Fibroblast of the aortic adventitia (primary cell): ENCODE measurements around the gene PNPLA1. TPM values are rescaled to one million over a fixed set of nuclear protein-coding genes. Genes with fewer than 3 reads are reported as not detected.
A peak's percentile ranks its signal among the peaks of the same experiment; 100 is the strongest.

Experiments
- DNase-seq: peaks from one replicate; pipeline ENCODE4 v3.0.0-alpha.2; 2010; ENCODE audit warnings: low read depth
- H3K4me3 ChIP-seq: 2 replicates; pipeline ENCODE4 v1.5.1; 2011; ENCODE audit warnings: low read depth, mild to moderate bottlenecking, control low read depth, low read length, moderate library complexity
- CTCF ChIP-seq: IDR thresholded peaks from 2 replicates; pipeline ENCODE4 v1.5.1; 2011; ENCODE audit warnings: mild to moderate bottlenecking, low read length, control low read depth, inconsistent platforms; ENCODE audit not compliant: insufficient read depth
- total RNA-seq: library from RNA; depleted of rRNA; stranded (reverse); fragments of >200 nt; gene quantifications from 2 replicates; pipeline ENCODE4 v1.2.3, GENCODE V29; 2012; ENCODE audit warnings: low replicate concordance

PNPLA1 gene
- total RNA-seq, 1 donor, result 0.09 TPM

DNA sequence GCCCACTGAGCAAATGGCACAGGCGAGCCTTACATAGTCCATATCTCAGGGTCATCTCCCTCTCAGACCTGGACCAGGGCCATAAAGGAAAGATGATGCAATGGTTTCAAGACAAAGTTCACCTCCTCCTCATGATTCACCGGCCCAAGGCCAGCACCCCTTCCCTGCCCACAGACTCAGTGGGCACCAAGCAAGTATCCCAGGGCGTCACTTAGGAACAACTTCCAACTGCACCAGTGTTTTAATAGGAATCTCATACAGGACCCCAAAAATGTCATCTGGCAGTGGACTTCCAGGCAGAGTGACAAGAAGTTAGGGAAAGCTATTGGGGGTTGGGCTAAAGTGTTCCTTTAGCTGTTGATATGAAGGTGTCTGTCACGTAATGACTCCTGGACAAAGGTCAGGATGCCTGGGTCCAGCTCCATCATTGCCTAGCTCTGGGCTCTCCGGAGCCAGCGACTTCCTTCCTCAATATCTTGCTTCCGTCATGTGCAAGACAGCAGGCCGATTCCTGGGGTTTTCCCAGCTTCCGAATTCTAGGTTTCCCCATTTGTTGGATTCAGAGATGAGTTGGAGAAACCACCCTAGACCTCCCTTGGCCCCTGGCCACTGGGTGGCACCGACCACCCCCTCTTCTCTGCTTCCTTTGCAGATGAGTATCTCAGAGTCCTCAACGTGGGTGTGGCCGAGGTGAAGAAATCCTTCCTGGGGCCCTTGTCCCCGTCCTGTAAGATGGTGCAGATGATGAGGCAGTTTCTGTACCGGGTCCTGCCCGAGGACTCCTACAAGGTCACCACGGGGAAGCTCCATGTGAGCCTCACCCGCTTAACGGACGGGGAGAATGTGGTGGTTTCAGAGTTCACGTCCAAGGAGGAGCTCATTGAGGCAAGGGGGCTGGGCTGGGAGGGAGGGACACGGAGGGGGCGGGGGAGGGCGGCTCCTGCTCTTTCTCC is 21.1 kb downstream of the PNPLA1 start:
- no peak overlapping the region for H3K4me3 ChIP-seq
- DNase-seq, result peak; percentile 40
- no peak for TF ChIP-seq CTCF

DNA sequence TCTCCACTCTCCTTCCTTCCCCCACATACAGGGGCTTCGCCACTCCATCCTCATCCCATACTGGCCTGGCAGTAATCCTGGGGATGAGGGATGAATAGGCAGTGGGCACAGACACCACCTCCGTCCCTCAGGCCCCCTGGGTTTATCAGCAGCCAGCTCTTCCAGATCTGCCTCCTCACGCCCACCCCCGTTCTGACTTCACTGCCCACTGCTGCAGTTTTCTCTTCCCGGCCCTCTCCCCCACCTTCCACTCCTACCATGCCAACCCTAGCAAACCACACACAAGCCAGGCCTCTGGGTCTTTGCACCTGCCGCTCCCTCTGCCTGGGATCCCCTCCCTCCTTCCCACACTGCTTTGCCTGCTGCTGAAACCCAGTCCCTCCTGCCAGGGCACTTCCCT is 22.3 kb downstream of the PNPLA1 start:
- no peak for DNase-seq
- no peak for TF ChIP-seq CTCF
- H3K4me3 ChIP-seq, result no peak overlapping the region

GRCh38 chr6:36296240-36296639 is 26.4 kb downstream of the PNPLA1 start:
- no peak for TF ChIP-seq CTCF
- peak; percentile 85 for DNase-seq
- H3K4me3 ChIP-seq, result no peak overlapping the region

GRCh38 chr6:36297051-36297450 is 27.2 kb downstream of the PNPLA1 start:
- TF ChIP-seq CTCF, result no peak
- H3K4me3 ChIP-seq, result no peak overlapping the region
- no peak for DNase-seq

DNA sequence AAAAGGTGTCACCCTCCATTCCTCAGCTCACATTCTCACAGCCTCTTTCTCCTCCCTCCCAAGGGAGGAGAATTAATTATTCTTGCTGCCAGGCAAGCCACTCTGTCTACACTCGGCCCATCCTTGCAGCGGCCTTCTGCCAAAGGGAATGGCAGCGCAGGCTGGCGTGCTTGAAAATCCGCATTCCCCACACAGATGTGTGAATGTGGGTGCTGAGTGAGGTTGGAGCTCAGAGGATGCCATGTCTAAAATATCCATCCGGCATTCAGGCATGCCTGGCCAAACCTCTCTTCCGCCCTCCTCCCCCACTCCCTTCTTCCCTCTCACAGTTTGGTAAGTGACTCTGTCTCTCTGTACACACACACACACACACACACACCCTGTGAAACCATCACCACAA is 27.7 kb downstream of the PNPLA1 start:
- H3K4me3 ChIP-seq, result no peak overlapping the region
- TF ChIP-seq CTCF, result no peak
- no peak for DNase-seq

DNA sequence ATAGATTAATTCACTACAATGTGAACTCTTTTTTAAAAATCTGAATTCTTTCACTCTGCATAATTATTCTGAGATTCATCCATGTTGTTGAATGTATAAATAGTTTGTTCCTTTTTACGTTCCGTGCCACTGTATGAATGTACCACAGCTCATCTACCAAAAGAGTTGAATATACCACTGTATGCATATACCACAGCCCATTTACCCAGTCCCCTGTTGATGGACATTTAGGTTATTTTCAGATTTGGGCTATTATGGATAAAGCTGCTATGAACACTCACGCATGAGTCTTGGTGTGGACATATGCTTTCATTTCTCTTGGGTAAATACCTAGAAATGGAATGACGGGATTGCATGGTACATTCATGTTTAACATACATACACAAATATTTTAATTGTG is 28.2 kb downstream of the PNPLA1 start:
- TF ChIP-seq CTCF, result no peak
- DNase-seq, result no peak
- H3K4me3 ChIP-seq, result no peak overlapping the region
